Activated T-cell treated with anti-CD3 and anti-CD28 coated beads, Interleukin-2, amount 50 U/mL, for 4 hours (primary cell): Measurements from ENCODE around the gene FAM217B. TPM values are rescaled to one million over a fixed set of nuclear protein-coding genes. Genes with fewer than 3 reads are reported as not detected.

Experiments used
- ATAC-seq, 2 donors: fragments of 200-7000 bp; cut with Tn5 transposase; one replicate each; pipeline ENCODE4 v1.10.0; 2021
- DNase-seq: peaks from one replicate; pipeline ENCODE4 v3.0.0-alpha.2; 2020
- H3K27me3 Mint-ChIP-seq: one replicate; pipeline ENCODE4 v1.8.0; 2021; ENCODE audit warnings: low read depth, mixed read lengths
- H3K36me3 Mint-ChIP-seq: one replicate; pipeline ENCODE4 v1.8.0; 2022; ENCODE audit warnings: mixed read lengths; ENCODE audit not compliant: insufficient read depth
- H3K4me1 Mint-ChIP-seq: one replicate; pipeline ENCODE4 v1.8.0; 2021; ENCODE audit warnings: low read depth, mixed read lengths
- H3K4me3 Mint-ChIP-seq: one replicate; pipeline ENCODE4 v1.8.0; 2021; ENCODE audit warnings: mild to moderate bottlenecking, moderate library complexity, mixed read lengths
- H3K9me3 Mint-ChIP-seq: one replicate; pipeline ENCODE4 v1.8.0; 2021; ENCODE audit warnings: mixed read lengths
- total RNA-seq, 3 donors: library from RNA; stranded (reverse); gene quantifications; one replicate each; pipeline ENCODE4 v1.2.1, GENCODE V29; 2021

The FAM217B gene
- total RNA-seq, 3 donors from 2014 or later: 21.6 to 26.6 (median 23.3) TPM

- DNase-seq (no peak), ATAC-seq (no peak)
- Mint-ChIP-seq H3K27me3 (no peaks in the 10 kb centered on the region), H3K36me3 (peaks cover 3% of the 10 kb centered on the region), H3K4me1 (no peaks in the 10 kb centered on the region), H3K9me3 (no peaks in the 10 kb centered on the region), H3K4me3 (no peak overlapping the region)
Measured at GRCh38 chr20:59976156-59976782, 36.1 kb downstream of the FAM217B start.

- H3K9me3 Mint-ChIP-seq: no peaks in the 10 kb centered on the region
- no peaks in the 10 kb centered on the region for H3K36me3 Mint-ChIP-seq
- no peak overlapping the region for H3K4me3 Mint-ChIP-seq
- ATAC-seq: no peak
- H3K4me1 Mint-ChIP-seq: no peaks in the 10 kb centered on the region
- no peaks in the 10 kb centered on the region for H3K27me3 Mint-ChIP-seq
- no peak for DNase-seq
Measured at GRCh38 chr20:59977086-59977485, 36.9 kb downstream of the FAM217B start.

GRCh38 chr20:59983076-59983475 is 42.9 kb downstream of the FAM217B start:
- Mint-ChIP-seq H3K9me3 (no peaks in the 10 kb centered on the region), H3K4me3 (no peak overlapping the region), H3K36me3 (peaks cover 9% of the 10 kb centered on the region), H3K4me1 (no peaks in the 10 kb centered on the region), H3K27me3 (no peaks in the 10 kb centered on the region)
- ATAC-seq: no peak
- DNase-seq: no peak

- ATAC-seq (no peak), DNase-seq (no peak)
- no peaks in the 10 kb centered on the region for H3K9me3 Mint-ChIP-seq
- peaks cover 12% of the 10 kb centered on the region for H3K36me3 Mint-ChIP-seq
- H3K4me1 Mint-ChIP-seq: no peaks in the 10 kb centered on the region
- no peaks in the 10 kb centered on the region for H3K27me3 Mint-ChIP-seq
- no peak overlapping the region for H3K4me3 Mint-ChIP-seq
Measured at GRCh38 chr20:59984541-59984940, 44.4 kb downstream of the FAM217B start.

- H3K4me3 Mint-ChIP-seq: no peak overlapping the region
- no peak for DNase-seq
Measured at GRCh38 chr20:59985164-59985563, 45.0 kb downstream of the FAM217B start.

GRCh38 chr20:59985864-59986263 is 45.7 kb downstream of the FAM217B start:
- Mint-ChIP-seq H3K27me3 (no peaks in the 10 kb centered on the region), H3K4me1 (no peaks in the 10 kb centered on the region), H3K4me3 (no peak overlapping the region), H3K9me3 (no peaks in the 10 kb centered on the region), H3K36me3 (peaks cover 12% of the 10 kb centered on the region)
- ATAC-seq (no peak), DNase-seq (no peak)

More at GRCh38 chr20:59985164-59985563, 45.0 kb downstream of the FAM217B start:
- Mint-ChIP-seq H3K4me1 (no peaks in the 10 kb centered on the region), H3K9me3 (no peaks in the 10 kb centered on the region), H3K27me3 (no peaks in the 10 kb centered on the region), H3K36me3 (peaks cover 12% of the 10 kb centered on the region)
- ATAC-seq: no peak

- DNase-seq: no peak
- H3K27me3 Mint-ChIP-seq: no peaks in the 10 kb centered on the region
- no peaks in the 10 kb centered on the region for H3K4me1 Mint-ChIP-seq
- H3K4me3 Mint-ChIP-seq: no peak overlapping the region
- no peak for ATAC-seq
- H3K9me3 Mint-ChIP-seq: no peaks in the 10 kb centered on the region
- peaks cover 12% of the 10 kb centered on the region for H3K36me3 Mint-ChIP-seq
Measured at GRCh38 chr20:59987135-59987534, 46.9 kb downstream of the FAM217B start.

- H3K27me3 Mint-ChIP-seq: no peaks in the 10 kb centered on the region
- DNase-seq (no peak), ATAC-seq (no peak)
- no peaks in the 10 kb centered on the region for H3K9me3 Mint-ChIP-seq
- no peak overlapping the region for H3K4me3 Mint-ChIP-seq
- peaks cover 8% of the 10 kb centered on the region for H3K36me3 Mint-ChIP-seq
- H3K4me1 Mint-ChIP-seq: no peaks in the 10 kb centered on the region
Measured at GRCh38 chr20:59988141-59988540, 48.0 kb downstream of the FAM217B start.

GRCh38 chr20:59992526-59993084 is 52.4 kb downstream of the FAM217B start:
- peaks cover 2% of the 10 kb centered on the region for H3K4me1 Mint-ChIP-seq
- H3K27me3 Mint-ChIP-seq: no peaks in the 10 kb centered on the region
- no peak for DNase-seq
- peaks cover 6% of the 10 kb centered on the region for H3K36me3 Mint-ChIP-seq
- ATAC-seq: no peak
- H3K9me3 Mint-ChIP-seq: no peaks in the 10 kb centered on the region
- H3K4me3 Mint-ChIP-seq: no peak overlapping the region

GRCh38 chr20:59993736-59994430 is 53.7 kb downstream of the FAM217B start:
- no peak for DNase-seq
- peaks cover 2% of the 10 kb centered on the region for H3K4me1 Mint-ChIP-seq
- H3K36me3 Mint-ChIP-seq: peaks cover 4% of the 10 kb centered on the region
- no peaks in the 10 kb centered on the region for H3K27me3 Mint-ChIP-seq
- H3K4me3 Mint-ChIP-seq: no peak overlapping the region
- H3K9me3 Mint-ChIP-seq: no peaks in the 10 kb centered on the region
- ATAC-seq: no peak

- H3K36me3 Mint-ChIP-seq: peaks cover 3% of the 10 kb centered on the region
- no peaks in the 10 kb centered on the region for H3K9me3 Mint-ChIP-seq
- H3K4me1 Mint-ChIP-seq: peaks cover 2% of the 10 kb centered on the region
- no peaks in the 10 kb centered on the region for H3K27me3 Mint-ChIP-seq
- DNase-seq: no peak
- ATAC-seq: no peak
- H3K4me3 Mint-ChIP-seq: no peak overlapping the region
Measured at GRCh38 chr20:59994697-59995122, 54.5 kb downstream of the FAM217B start.

GRCh38 chr20:59996108-59996507 is 55.9 kb downstream of the FAM217B start:
- peaks cover 2% of the 10 kb centered on the region for H3K4me1 Mint-ChIP-seq

GRCh38 chr20:59997896-59998295 is 57.7 kb downstream of the FAM217B start:
- no peak for ATAC-seq
- H3K4me1 Mint-ChIP-seq: peaks cover 2% of the 10 kb centered on the region
- peaks cover 3% of the 10 kb centered on the region for H3K36me3 Mint-ChIP-seq
- no peak overlapping the region for H3K4me3 Mint-ChIP-seq
- no peaks in the 10 kb centered on the region for H3K9me3 Mint-ChIP-seq
- H3K27me3 Mint-ChIP-seq: no peaks in the 10 kb centered on the region
- DNase-seq: no peak

More at GRCh38 chr20:59996108-59996507, 55.9 kb downstream of the FAM217B start:
- no peak overlapping the region for H3K4me3 Mint-ChIP-seq
- DNase-seq: no peak
- peaks cover 3% of the 10 kb centered on the region for H3K36me3 Mint-ChIP-seq
- H3K27me3 Mint-ChIP-seq: no peaks in the 10 kb centered on the region
- ATAC-seq: no peak
- no peaks in the 10 kb centered on the region for H3K9me3 Mint-ChIP-seq
